IMR-90 (cell line): ENCODE data around the gene THAP5. TPM values are rescaled to one million over a fixed set of nuclear protein-coding genes. Genes with fewer than 3 reads are reported as not detected.
"Not testable (repeated sequence)": the region's sequence is repeated elsewhere in the genome, so short reads cannot be mapped to it uniquely, and the experiment has no call there.

Source experiments
- ATAC-seq: fragments of 200-7000 bp; cut with Tn5 transposase; 2 replicates; pipeline ENCODE4 v1.9.1; 2020; ENCODE audit warnings: low read depth, mild to moderate bottlenecking, moderate library complexity
- BruUV-seq: library from RNA; stranded (reverse); fragments of 400-500 nt; replicated peaks from 2 replicates; lab custom pipeline; 2021; lab: Mats Ljungman, UMichigan
- CTCF ChIA-PET: fragments of 300-600 bp; formaldehyde crosslinking; extraction: SDS; loops from one replicate; lab custom pipeline; 2021; ENCODE audit warnings: antibody characterized with exemption; lab: Yijun Ruan, JAX
- POLR2A ChIA-PET: fragments of 300-600 bp; sonication (Branson Sonifier 250); formaldehyde crosslinking; loops from one replicate; lab custom pipeline; 2022; ENCODE audit warnings: antibody characterized with exemption; ENCODE audit not compliant: unreplicated experiment; lab: Charles Lee
- DNase-seq: peaks from one replicate; pipeline ENCODE4 v3.0.0; 2013
- H2AFZ ChIP-seq: replicated peaks from 2 replicates; pipeline ENCODE3; 2013; ENCODE audit warnings: low read length, mild to moderate bottlenecking; ENCODE audit not compliant: poor library complexity
- H2AK5ac ChIP-seq: 2 replicates; pipeline ENCODE4 v1.6.1; 2013; ENCODE audit warnings: low read depth, low read length, inconsistent platforms
- H2AK9ac ChIP-seq: replicated peaks from 2 replicates; pipeline ENCODE3; 2013; ENCODE audit warnings: mild to moderate bottlenecking, low read depth, low read length, moderate library complexity; ENCODE audit not compliant: poor library complexity
- H2BK120ac ChIP-seq: 2 replicates; pipeline ENCODE4 v1.6.1; 2013; ENCODE audit warnings: low read depth, low read length, inconsistent platforms
- H2BK15ac ChIP-seq: 3 replicates; pipeline ENCODE4 v1.6.1; 2013; ENCODE audit warnings: low read depth, low read length, inconsistent platforms
- H2BK20ac ChIP-seq: 2 replicates; pipeline ENCODE4 v1.6.1; 2013; ENCODE audit warnings: low read depth, mild to moderate bottlenecking, inconsistent platforms, low read length, moderate library complexity
- H2BK5ac ChIP-seq: 2 replicates; pipeline ENCODE4 v1.6.1; 2013; ENCODE audit warnings: mild to moderate bottlenecking, low read depth, low read length, inconsistent platforms; ENCODE audit not compliant: poor library complexity, severe bottlenecking
- H3K14ac ChIP-seq: replicated peaks from 2 replicates; pipeline ENCODE4 v1.6.1; 2013; ENCODE audit warnings: low read depth, low read length, inconsistent platforms
- H3K18ac ChIP-seq: 2 replicates; pipeline ENCODE4 v1.6.1; 2013; ENCODE audit warnings: low read depth, low read length, control low read depth
- H3K23ac ChIP-seq: 2 replicates; pipeline ENCODE4 v1.6.1; 2013; ENCODE audit warnings: low read depth, low read length, inconsistent platforms
- H3K27ac ChIP-seq: 2 replicates; pipeline ENCODE4 v1.5.1; 2013; ENCODE audit warnings: mild to moderate bottlenecking, control low read depth, low read length; ENCODE audit not compliant: insufficient read depth
- H3K27me3 ChIP-seq: 2 replicates; pipeline ENCODE4 v1.6.1; 2013; ENCODE audit warnings: low read length; ENCODE audit not compliant: control insufficient read depth, insufficient read depth
- H3K36me3 ChIP-seq: 2 replicates; pipeline ENCODE4 v1.6.1; 2013; ENCODE audit warnings: low read length, mixed read lengths; ENCODE audit not compliant: control insufficient read depth, insufficient read depth
- H3K4ac ChIP-seq: 2 replicates; pipeline ENCODE4 v1.6.1; 2013; ENCODE audit warnings: low read depth, low read length, inconsistent platforms
- H3K4me1 ChIP-seq: 2 replicates; pipeline ENCODE4 v1.6.1; 2013; ENCODE audit warnings: low read length, mixed read lengths; ENCODE audit not compliant: control insufficient read depth, insufficient read depth
- H3K4me2 ChIP-seq: 2 replicates; pipeline ENCODE4 v1.6.1; 2013; ENCODE audit warnings: low read depth, mild to moderate bottlenecking, control low read depth, low read length, moderate library complexity
- H3K4me3 ChIP-seq: 2 replicates; pipeline ENCODE4 v1.5.1; 2013; ENCODE audit warnings: low read depth, mild to moderate bottlenecking, control low read depth, low read length, moderate library complexity; ENCODE audit not compliant: insufficient read depth
- H3K56ac ChIP-seq: 2 replicates; pipeline ENCODE4 v1.6.1; 2013; ENCODE audit warnings: low read length, inconsistent platforms; ENCODE audit not compliant: insufficient read depth; ENCODE audit errors: extremely low read depth
- H3K79me1 ChIP-seq, 2 experiments: 2 replicates each; pipeline ENCODE4 v1.6.1; 2013; ENCODE audit warnings: low read length in 2 of 2, inconsistent platforms in 1 of 2, low read depth in 1 of 2
- H3K9ac ChIP-seq: 2 replicates; pipeline ENCODE4 v1.6.1; 2013; ENCODE audit warnings: low read depth, low read length, control low read depth
- H3K9me1 ChIP-seq: 2 replicates; pipeline ENCODE4 v1.6.1; 2013; ENCODE audit warnings: low read length, inconsistent platforms; ENCODE audit not compliant: insufficient read depth
- H3K9me3 ChIP-seq: 2 replicates; pipeline ENCODE4 v1.6.1; 2013; ENCODE audit warnings: low read length; ENCODE audit not compliant: control insufficient read depth, insufficient read depth
- H4K20me1 ChIP-seq: 2 replicates; pipeline ENCODE4 v1.6.1; 2013; ENCODE audit warnings: low read length, inconsistent platforms; ENCODE audit not compliant: insufficient read depth
- H4K5ac ChIP-seq: 2 replicates; pipeline ENCODE4 v1.6.1; 2013; ENCODE audit warnings: mild to moderate bottlenecking, low read depth, low read length, control low read depth
- H4K8ac ChIP-seq, 2 experiments: 2 replicates each; pipeline ENCODE4 v1.6.1; 2013; ENCODE audit warnings: low read depth in 2 of 2, low read length in 2 of 2, control low read depth in 1 of 2, inconsistent platforms in 1 of 2
- H4K91ac ChIP-seq: 2 replicates; pipeline ENCODE4 v1.6.1; 2013; ENCODE audit warnings: low read depth, low read length, inconsistent platforms; ENCODE audit not compliant: insufficient read depth
- WGBS, 2 experiments: methylation state at CpG; one replicate each; pipeline versions ENCODE4 v1.1.5 to v1.1.7; 2013; ENCODE audit warnings: missing lambda C conversion rate in 2 of 2; ENCODE audit not compliant: insufficient read length in 1 of 2; ENCODE audit errors: extremely low coverage in 2 of 2; 5-methylcytosine and 5-hydroxymethylcytosine counted together
- dilution Hi-C: fragments of 300-500 bp; cut with HindIII; formaldehyde crosslinking; loops from one replicate; pipeline ENCODE4 v1.14.3; 2018; ENCODE audit warnings: low sequenced_read_pairs; ENCODE audit not compliant: unreplicated experiment
- in situ Hi-C: fragments of 300-500 bp; cut with MboI; formaldehyde crosslinking; loops from 3 replicates; pipeline ENCODE4 v1.14.3; 2019; ENCODE audit warnings: low sequenced_read_pairs, inconsistent platforms, mixed read lengths
- intact Hi-C: fragments of 100-400 bp; cut with micrococcal nuclease; formaldehyde crosslinking; loops from 2 replicates; pipeline ENCODE4 v1.10.0; 2022
- polyA plus RNA-seq, 3 experiments: library from polyadenylated mRNA; depleted of rRNA; stranded (reverse); fragments of >200 nt; gene quantifications; 2 replicates each; pipeline ENCODE4 v1.2.3, GENCODE V29; 2012; ENCODE audit warnings: low replicate concordance in 1 of 3
- total RNA-seq: library from RNA; depleted of rRNA; stranded (reverse); fragments of >200 nt; gene quantifications from 2 replicates; pipeline ENCODE4 v1.2.3, GENCODE V29; 2012

The THAP5 gene
- total and polyA plus RNA-seq, 2 of the 4 experiments (the other 2 are of a cell fraction), result 6.7 to 23.7 TPM

GRCh38 chr7:108556665-108557064 lies 12.8 kb downstream of the THAP5 start:
- DNase-seq, H4K20me1 ChIP-seq, H2BK5ac ChIP-seq, dilution Hi-C loops, H3K27ac ChIP-seq, H3K9ac ChIP-seq, intact Hi-C loops, ATAC-seq, H3K9me3 ChIP-seq, BruUV-seq, H2BK20ac ChIP-seq, H4K8ac ChIP-seq, H3K4ac ChIP-seq, CTCF ChIA-PET, H3K4me2 ChIP-seq, H4K5ac ChIP-seq, in situ Hi-C loops, H3K4me3 ChIP-seq, H3K18ac ChIP-seq, H3K9me1 ChIP-seq, H3K27me3 ChIP-seq, H2AK9ac ChIP-seq, H2BK15ac ChIP-seq, H3K36me3 ChIP-seq, H3K4me1 ChIP-seq, H3K56ac ChIP-seq, H2AFZ ChIP-seq, H3K23ac ChIP-seq, H4K91ac ChIP-seq, H2AK5ac ChIP-seq, H2BK120ac ChIP-seq, H3K14ac ChIP-seq, POLR2A ChIA-PET: not testable (repeated sequence)
- H3K79me1 ChIP-seq, result peaks cover 4 to 13% of the 10 kb centered on the region in 2 experiments; a peak in 3 of 4 replicates

GRCh38 chr7:108548141-108548896 lies 21.2 kb downstream of the THAP5 start:
- H3K27ac ChIP-seq, CTCF ChIA-PET, in situ Hi-C loops, H3K18ac ChIP-seq, H3K79me1 ChIP-seq, ATAC-seq, H3K4me1 ChIP-seq, H3K56ac ChIP-seq, H3K23ac ChIP-seq, H3K14ac ChIP-seq, H3K27me3 ChIP-seq, intact Hi-C loops, BruUV-seq, H2AK5ac ChIP-seq, H4K8ac ChIP-seq, H2BK20ac ChIP-seq, H4K20me1 ChIP-seq, dilution Hi-C loops, H3K4me3 ChIP-seq, POLR2A ChIA-PET, H3K9me3 ChIP-seq, H4K5ac ChIP-seq, DNase-seq, H2BK15ac ChIP-seq, H2AK9ac ChIP-seq, H3K4me2 ChIP-seq, H2BK120ac ChIP-seq, H3K36me3 ChIP-seq, H4K91ac ChIP-seq, H2BK5ac ChIP-seq, H3K4ac ChIP-seq, H3K9me1 ChIP-seq, H2AFZ ChIP-seq, H3K9ac ChIP-seq: not testable (repeated sequence)
- WGBS, 2 experiments, result no CpG with 5 or more reads among the region's 2 CpGs
